ENCODE measurements around the gene FMN1.

FMN1 gene

GRCh38 chr15:33161209-33161608 is 33.3 kb downstream of the FMN1 start:
- ChIA-PET POLR2A (ENCODE audit: low non-redundant PET) (no interaction called here), CTCF (interaction anchor here (0.6 to 0.7 kb wide), 2 partner anchors 154 to 498 kb away, joined by 3 to 4 read pairs; no protein-coding TSS in a partner anchor)
- H3K27ac ChIP-seq, result no peak overlapping the region
- no peak for DNase-seq (ENCODE audit: low spot score)
- TF ChIP-seq CTCF (conservative IDR thresholded peaks at IDR 0.05; ENCODE audit: low read depth), result no peak

- H3K27ac ChIP-seq, result no peak overlapping the region
- ChIA-PET POLR2A (ENCODE audit: low non-redundant PET) (no interaction called here), CTCF (interaction anchor here (0.6 kb wide), 1 partner anchor 154 kb away, joined by 4 read pairs; no protein-coding TSS in a partner anchor)
- no peak for TF ChIP-seq CTCF (conservative IDR thresholded peaks at IDR 0.05; ENCODE audit: low read depth)
- DNase-seq (ENCODE audit: low spot score), result no peak
These were observed 33.8 kb downstream of the FMN1 start for GRCh38 chr15:33160581-33161165.

- DNase-seq (ENCODE audit: low spot score), result no peak
- no peak overlapping the region for H3K27ac ChIP-seq
- no peak for TF ChIP-seq CTCF (conservative IDR thresholded peaks at IDR 0.05; ENCODE audit: low read depth)
- CTCF ChIA-PET, result no interaction called here
- POLR2A ChIA-PET (ENCODE audit: low non-redundant PET), result no interaction called here
These were observed 34.6 kb downstream of the FMN1 start for GRCh38 chr15:33159726-33160453.

- DNase-seq (ENCODE audit: low spot score), result no peak
- H3K27ac ChIP-seq, result no peak overlapping the region
- no peak for TF ChIP-seq CTCF (conservative IDR thresholded peaks at IDR 0.05; ENCODE audit: low read depth)
- POLR2A ChIA-PET (ENCODE audit: low non-redundant PET), result no interaction called here
- CTCF ChIA-PET, result interaction anchor here (0.6 to 0.9 kb wide), 2 partner anchors 72 to 85 kb away, joined by 3 to 4 read pairs; no protein-coding TSS in a partner anchor
These were observed 36.1 kb downstream of the FMN1 start for GRCh38 chr15:33158366-33158765.

GRCh38 chr15:33157371-33158037 is 37.0 kb downstream of the FMN1 start:
- POLR2A ChIA-PET (ENCODE audit: low non-redundant PET), result no interaction called here
- CTCF ChIA-PET, result interaction anchor here (0.6 to 0.9 kb wide), 2 partner anchors 71 to 85 kb away, joined by 3 to 4 read pairs; no protein-coding TSS in a partner anchor

More at GRCh38 chr15:33157371-33158037, 37.0 kb downstream of the FMN1 start:
- no peak for TF ChIP-seq CTCF (conservative IDR thresholded peaks at IDR 0.05; ENCODE audit: low read depth)
- no peak overlapping the region for H3K27ac ChIP-seq
- no peak for DNase-seq (ENCODE audit: low spot score)
